T-cell (primary cell): ENCODE measurements around the gene RAB7A. TPM values are rescaled to one million over a fixed set of nuclear protein-coding genes. Genes with fewer than 3 reads are reported as not detected.

Experiments used
- ATAC-seq, 4 experiments: fragments of 200-7000 bp in 3 of 4; fragments of 150-1000 bp in 1 of 4; cut with Tn5 transposase; replicated peaks in 1 of 4; 1 replicate in 3 of 4; 2 replicates in 1 of 4; pipeline ENCODE4 v1.10.0; 2021; ENCODE audit warnings: moderate library complexity in 3 of 4, mild to moderate bottlenecking in 2 of 4, moderate number of reproducible peaks in 1 of 4
- CTCF ChIA-PET, 2 donors: fragments of 300-600 bp; sonication (Branson Sonifier 250); formaldehyde crosslinking; loops; one replicate each; lab custom pipeline; 2022; ENCODE audit warnings: antibody characterized with exemption in 2 of 2; lab: Charles Lee
- POLR2A ChIA-PET, 2 donors: fragments of 300-600 bp; sonication (Branson Sonifier 250); formaldehyde crosslinking; loops; one replicate each; lab custom pipeline; 2022; ENCODE audit warnings: antibody characterized with exemption in 2 of 2; lab: Charles Lee
- DNase-seq, 35 experiments: peaks; one replicate each; pipeline versions ENCODE4 v3.0.0 to v3.0.0-alpha.2; 2013 to 2023
- H3K27ac ChIP-seq: one replicate; pipeline ENCODE4 v1.5.1; 2013; ENCODE audit warnings: low read length
- H3K27me3 ChIP-seq, 2 experiments: replicated peaks in 1 of 2; 1 replicate in 1 of 2; 2 replicates in 1 of 2; pipeline versions ENCODE4 v1.6.1 to v1.7.0; 2013; ENCODE audit warnings: low read length in 1 of 2, mixed read lengths in 1 of 2; ENCODE audit not compliant: control insufficient read depth in 2 of 2, insufficient read depth in 2 of 2; ENCODE audit errors: extremely low read depth in 1 of 2
- H3K36me3 ChIP-seq, 2 donors: 1 replicate in 1 of 2; 2 replicates in 1 of 2; pipeline versions ENCODE4 v1.6.1 to v1.7.0; 2013; ENCODE audit warnings: low read length in 1 of 2; ENCODE audit not compliant: control insufficient read depth in 2 of 2, insufficient read depth in 1 of 2; ENCODE audit errors: extremely low read depth in 1 of 2
- H3K4me1 ChIP-seq, 2 experiments: 1 replicate in 1 of 2; 2 replicates in 1 of 2; pipeline versions ENCODE4 v1.6.1 to v1.7.0; 2013; ENCODE audit warnings: low read length in 2 of 2, mixed read lengths in 1 of 2; ENCODE audit not compliant: insufficient read depth in 2 of 2, control insufficient read depth in 1 of 2; ENCODE audit errors: extremely low read depth in 1 of 2
- H3K4me3 ChIP-seq, 2 donors: 1 replicate in 1 of 2; 2 replicates in 1 of 2; pipeline versions ENCODE4 v1.5.1 to v1.7.0; 2013; ENCODE audit warnings: mild to moderate bottlenecking in 2 of 2, low read length in 1 of 2, moderate library complexity in 1 of 2; ENCODE audit not compliant: control insufficient read depth in 1 of 2; ENCODE audit errors: extremely low read depth in 1 of 2
- H3K9me3 ChIP-seq: 2 replicates; pipeline ENCODE4 v1.7.0; 2013
- H3K27ac Mint-ChIP-seq, 2 donors: one replicate each; pipeline ENCODE4 v1.8.0; 2020 to 2021; ENCODE audit warnings: mild to moderate bottlenecking in 2 of 2, mixed read lengths in 2 of 2
- H3K27me3 Mint-ChIP-seq, 2 donors: one replicate each; pipeline ENCODE4 v1.8.0; 2021 to 2022; ENCODE audit warnings: mixed read lengths in 2 of 2
- H3K36me3 Mint-ChIP-seq: one replicate; pipeline ENCODE4 v1.8.0; 2021; ENCODE audit warnings: mixed read lengths
- H3K4me1 Mint-ChIP-seq, 3 donors: one replicate each; pipeline ENCODE4 v1.8.0; 2020 to 2022; ENCODE audit warnings: mixed read lengths in 3 of 3, mild to moderate bottlenecking in 1 of 3
- H3K4me3 Mint-ChIP-seq, 3 donors: one replicate each; pipeline ENCODE4 v1.8.0; 2020 to 2022; ENCODE audit warnings: mild to moderate bottlenecking in 3 of 3, mixed read lengths in 3 of 3, moderate library complexity in 3 of 3
- H3K9me3 Mint-ChIP-seq, 3 donors: one replicate each; pipeline ENCODE4 v1.8.0; 2020 to 2022; ENCODE audit warnings: mixed read lengths in 3 of 3
- WGBS: methylation state at CpG from one replicate; pipeline ENCODE4 v1.1.5; 2013; ENCODE audit warnings: missing lambda C conversion rate; ENCODE audit not compliant: insufficient coverage; 5-methylcytosine and 5-hydroxymethylcytosine counted together
- total RNA-seq, 35 experiments: library from RNA in 6 of 35; stranded (reverse) in 6 of 35; fragments of 120-200 nt in 1 of 35; gene quantifications; one replicate each; pipeline versions ENCODE4 v1.2.1 to v1.2.4 and lab custom pipeline; 2013 to 2026

The RAB7A gene
- total RNA-seq, 5 donors from 2014 or later (not counting 1 experiment from before 2014, with no cell fraction given), result 130 to 161 (median 140) TPM

DNA sequence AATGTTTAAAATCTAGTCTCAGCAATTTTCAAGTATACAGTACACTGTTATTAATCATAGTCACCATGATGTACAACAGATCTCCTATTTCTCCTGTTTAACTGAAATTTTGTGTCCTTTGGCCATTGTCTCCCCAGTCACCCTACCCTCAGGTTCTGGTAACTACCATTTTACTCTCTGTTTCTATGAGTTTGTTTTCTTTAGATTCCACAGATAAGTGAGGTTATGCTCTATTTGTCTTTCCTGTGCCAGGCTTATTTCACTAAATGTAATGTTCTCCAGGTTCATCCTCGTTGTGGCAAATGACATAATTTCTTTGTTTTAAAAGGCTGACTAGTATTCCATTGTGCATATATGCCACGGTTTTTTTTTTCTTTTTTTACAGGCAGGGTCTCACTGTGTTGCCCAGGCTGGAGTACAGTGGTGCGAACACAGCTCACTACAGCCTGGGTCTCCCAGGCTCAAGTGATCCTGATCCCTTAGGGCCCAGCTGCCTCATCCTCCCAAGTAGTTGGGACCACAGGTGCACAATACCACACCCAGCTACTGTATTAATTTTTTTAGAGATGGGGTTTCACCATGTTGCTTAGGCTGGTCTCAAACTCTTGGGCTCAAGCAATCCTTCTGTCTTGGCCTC lies 50.0 kb downstream of the RAB7A start:
- Histone ChIP-seq H3K27ac (no peak overlapping the region), H3K4me3 (no peak overlapping the region), H3K27me3 (no peaks in the 10 kb centered on the region), H3K36me3 (peaks cover 0 to 4% of the 10 kb centered on the region in 2 donors), H3K4me1 (peaks cover 2 to 16% of the 10 kb centered on the region in 2 experiments), H3K9me3 (no peaks in the 10 kb centered on the region)
- ChIA-PET CTCF (no interaction called here), POLR2A (no interaction called here)
- H3K27ac Mint-ChIP-seq, result peak overlapping the region; percentile 29 to 30
- ATAC-seq, result no peak
- DNase-seq, result no peak
- peaks cover 79 to 83% (median 80%) of the 10 kb centered on the region in 3 donors for H3K4me1 Mint-ChIP-seq
- 83% methylated on average over 1 of the region's 3 CpGs for WGBS
- H3K36me3 Mint-ChIP-seq, result peaks cover 15% of the 10 kb centered on the region
- H3K27me3 Mint-ChIP-seq, result no peaks in the 10 kb centered on the region
- H3K4me3 Mint-ChIP-seq, result no peak overlapping the region
- no peaks in the 10 kb centered on the region for H3K9me3 Mint-ChIP-seq

DNA sequence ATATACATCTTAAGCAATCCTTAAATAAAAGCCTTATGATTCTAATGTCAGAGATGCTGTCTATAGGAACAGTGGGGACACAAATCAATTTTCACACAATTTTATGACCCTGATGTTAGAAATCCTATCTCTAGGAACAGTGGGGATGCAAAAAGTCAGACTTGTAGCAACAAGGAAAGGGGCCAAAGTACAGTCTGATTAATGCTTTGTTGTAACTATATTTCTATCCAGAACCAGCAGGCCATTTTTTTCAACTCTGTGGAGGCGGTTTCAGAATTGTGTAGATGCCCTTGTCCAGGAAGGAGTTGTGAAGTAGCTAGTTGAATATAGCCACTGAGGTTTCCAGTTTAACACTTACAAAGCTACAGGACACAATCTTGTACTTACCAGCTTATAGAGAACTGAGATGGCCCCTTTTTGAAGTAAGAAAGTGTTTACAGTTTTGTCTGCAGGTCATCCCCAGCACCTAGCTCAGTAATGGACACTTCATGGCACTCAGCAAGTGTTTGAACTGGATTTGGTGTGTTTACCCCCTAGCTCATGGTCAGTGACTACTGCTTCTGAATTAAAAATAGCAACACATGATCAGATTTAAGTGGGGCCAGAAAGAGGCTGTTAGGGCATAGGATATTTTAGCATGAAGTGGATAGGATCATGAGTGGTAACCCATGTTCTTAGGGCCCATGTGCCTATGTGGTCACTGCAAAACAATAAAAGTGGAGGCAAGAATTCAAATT lies 54.3 kb downstream of the RAB7A start:
- no peak overlapping the region for H3K27ac ChIP-seq
- CTCF ChIA-PET, result interaction anchor here (0.5 to 1.4 kb wide), 5 partner anchors 64 to 497 kb away, joined by 3 to 5 read pairs (median 4); no protein-coding TSS in a partner anchor

DNA sequence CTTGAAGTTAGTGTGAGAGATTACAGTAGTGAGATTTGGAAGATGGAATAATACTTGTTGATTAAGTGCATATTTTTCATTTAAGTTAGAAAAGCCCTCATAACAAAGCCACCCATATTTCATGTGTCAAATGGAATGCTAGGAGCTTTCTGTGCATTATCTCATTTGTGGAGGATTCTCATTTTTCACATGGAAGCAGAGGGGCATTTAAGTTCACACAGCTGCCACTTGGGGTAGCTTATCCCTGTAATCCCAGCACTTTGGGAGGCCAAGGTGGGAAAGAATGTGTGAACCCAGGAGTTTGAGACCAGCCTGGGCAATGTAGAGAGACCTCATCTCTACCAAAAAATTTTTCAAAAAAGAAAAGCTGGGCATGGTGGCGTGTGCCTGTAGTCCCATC lies 55.2 kb downstream of the RAB7A start:
- H3K9me3 Mint-ChIP-seq, result no peaks in the 10 kb centered on the region
- H3K4me3 Mint-ChIP-seq, result no peak overlapping the region
- no peak overlapping the region for H3K4me3 ChIP-seq
- peaks cover 70 to 93% (median 86%) of the 10 kb centered on the region in 3 donors for H3K4me1 Mint-ChIP-seq
- no peak overlapping the region for H3K27ac ChIP-seq
- H3K27ac Mint-ChIP-seq, result peak overlapping the region; percentile 15 to 84
- no peak for ATAC-seq
- no peak for DNase-seq
- peaks cover 3% of the 10 kb centered on the region for H3K36me3 Mint-ChIP-seq
- no peaks in the 10 kb centered on the region for H3K27me3 ChIP-seq
- ChIA-PET POLR2A (no interaction called here), CTCF (interaction anchor here (0.7 to 1.4 kb wide), 3 partner anchors 22 to 77 kb away, joined by 3 to 4 read pairs (median 3); no protein-coding TSS in a partner anchor)
- WGBS, result 100% methylated on average over 1 of the region's 1 CpG
- no peaks in the 10 kb centered on the region for H3K27me3 Mint-ChIP-seq
- peaks cover 0 to 3% of the 10 kb centered on the region in 2 donors for H3K36me3 ChIP-seq
- peaks cover 6 to 39% of the 10 kb centered on the region in 2 experiments for H3K4me1 ChIP-seq
- no peaks in the 10 kb centered on the region for H3K9me3 ChIP-seq

More for the DNA sequence above, 54.3 kb downstream of the RAB7A start:
- DNase-seq, result no peak
- no peaks in the 10 kb centered on the region for H3K27me3 Mint-ChIP-seq
- peaks cover 0 to 4% of the 10 kb centered on the region in 2 donors for H3K36me3 ChIP-seq
- POLR2A ChIA-PET, result no interaction called here
- peaks cover 72 to 92% (median 88%) of the 10 kb centered on the region in 3 donors for H3K4me1 Mint-ChIP-seq
- H3K4me3 ChIP-seq, result no peak overlapping the region
- no peak for ATAC-seq
- no peak overlapping the region for H3K4me3 Mint-ChIP-seq
- H3K36me3 Mint-ChIP-seq, result peaks cover 3% of the 10 kb centered on the region
- H3K27me3 ChIP-seq, result no peaks in the 10 kb centered on the region
- no CpG with 5 or more reads among the region's 1 CpG for WGBS
- peak overlapping the region; percentile 58 to 84 for H3K27ac Mint-ChIP-seq
- H3K9me3 Mint-ChIP-seq, result no peaks in the 10 kb centered on the region
- H3K9me3 ChIP-seq, result no peaks in the 10 kb centered on the region
- peaks cover 6 to 34% of the 10 kb centered on the region in 2 experiments for H3K4me1 ChIP-seq

DNA sequence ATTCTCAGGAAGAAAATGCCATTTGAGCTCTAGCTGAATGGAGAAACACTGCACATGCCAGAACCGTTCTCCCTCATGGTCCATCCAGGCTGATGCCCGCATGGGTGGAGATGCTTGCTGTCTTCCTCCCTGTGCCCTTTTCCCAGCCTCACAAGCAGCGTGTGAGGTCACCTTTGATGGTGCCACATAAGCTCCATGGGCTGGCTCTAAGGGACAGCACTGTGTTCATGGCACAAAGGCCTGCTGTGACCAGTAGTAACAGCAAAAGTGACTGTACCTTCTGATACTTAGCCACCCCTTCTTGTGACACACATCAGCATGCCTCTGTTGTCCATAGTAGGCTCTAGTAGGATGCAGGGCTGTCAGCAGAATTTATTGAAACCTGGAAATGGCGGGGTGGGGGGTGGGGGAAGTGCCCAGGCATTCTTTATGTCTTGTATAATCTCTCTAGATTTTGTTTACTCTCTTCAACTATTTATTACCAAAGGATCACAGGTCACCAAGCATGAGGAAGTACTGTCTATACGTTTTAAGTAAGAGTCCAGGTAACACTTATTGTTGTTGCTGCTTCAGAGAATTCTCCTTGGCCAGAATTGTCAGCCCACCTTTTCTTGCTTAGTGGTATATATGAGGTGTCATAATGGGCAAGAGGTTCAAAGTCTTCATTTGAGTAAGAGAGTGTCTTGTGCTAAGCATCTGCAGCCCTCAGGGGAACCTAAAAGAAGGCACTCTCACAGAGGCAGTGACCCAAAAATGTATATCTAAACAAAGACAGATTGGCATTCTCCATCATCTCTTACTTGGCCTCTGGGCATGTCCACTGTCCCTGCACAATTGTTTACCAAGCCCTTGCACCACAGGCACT lies 56.5 kb downstream of the RAB7A start:
- POLR2A ChIA-PET, result no interaction called here
- H3K36me3 ChIP-seq, result no peaks in the 10 kb centered on the region
- DNase-seq, result no peak

DNA sequence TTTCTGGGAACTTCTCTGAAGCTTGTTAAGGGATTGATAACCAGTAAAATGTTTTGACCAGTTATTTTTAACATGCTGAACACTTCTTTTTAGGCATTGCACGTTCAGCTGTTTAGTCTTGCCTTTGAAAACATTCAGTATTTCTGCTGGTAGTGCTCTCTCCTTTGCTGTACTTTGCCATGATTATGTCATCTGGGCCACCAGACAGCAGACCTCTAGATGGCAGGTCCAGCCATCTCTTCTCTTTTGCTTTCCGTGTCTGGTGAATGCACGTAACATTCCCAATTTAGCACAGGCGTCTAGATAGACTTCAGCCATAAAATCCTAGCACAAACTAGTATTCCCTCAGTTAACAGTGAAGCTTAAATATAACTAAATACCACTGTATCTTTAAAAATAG lies 57.8 kb downstream of the RAB7A start:
- peaks cover 75 to 96% (median 86%) of the 10 kb centered on the region in 3 donors for H3K4me1 Mint-ChIP-seq
- H3K9me3 Mint-ChIP-seq, result no peaks in the 10 kb centered on the region
- ChIA-PET CTCF (interaction anchor here (0.8 to 1.0 kb wide), 3 partner anchors 11 to 62 kb away, joined by 3 to 5 read pairs (median 3); no protein-coding TSS in a partner anchor), POLR2A (no interaction called here)
- no peaks in the 10 kb centered on the region for H3K36me3 Mint-ChIP-seq
- WGBS, result 100% methylated on average over 1 of the region's 4 CpGs
- H3K9me3 ChIP-seq, result no peaks in the 10 kb centered on the region
- H3K27me3 Mint-ChIP-seq, result no peaks in the 10 kb centered on the region
- H3K27ac Mint-ChIP-seq, result peak overlapping the region; percentile 98 to 99
- ATAC-seq, result no peak
- H3K4me1 ChIP-seq, result peaks cover 25 to 57% of the 10 kb centered on the region in 2 experiments
- no peak overlapping the region for H3K4me3 Mint-ChIP-seq
- H3K36me3 ChIP-seq, result no peaks in the 10 kb centered on the region
- no peak for DNase-seq
- no peaks in the 10 kb centered on the region for H3K27me3 ChIP-seq
- H3K27ac ChIP-seq, result no peak overlapping the region
- no peak overlapping the region for H3K4me3 ChIP-seq

More for the DNA sequence above, 56.5 kb downstream of the RAB7A start:
- Mint-ChIP-seq H3K9me3 (no peaks in the 10 kb centered on the region), H3K4me1 (peaks cover 75 to 96% (median 86%) of the 10 kb centered on the region in 3 donors), H3K27me3 (no peaks in the 10 kb centered on the region), H3K36me3 (no peaks in the 10 kb centered on the region), H3K27ac (peak overlapping the region; percentile 53 to 81), H3K4me3 (no peak overlapping the region)
- no peak for ATAC-seq
- Histone ChIP-seq H3K4me3 (no peak overlapping the region), H3K27me3 (no peaks in the 10 kb centered on the region), H3K27ac (no peak overlapping the region), H3K4me1 (peaks cover 14 to 46% of the 10 kb centered on the region in 2 experiments), H3K9me3 (no peaks in the 10 kb centered on the region)
- CTCF ChIA-PET, result no interaction called here
- WGBS, result 96% methylated on average over 3 of the region's 5 CpGs

DNA sequence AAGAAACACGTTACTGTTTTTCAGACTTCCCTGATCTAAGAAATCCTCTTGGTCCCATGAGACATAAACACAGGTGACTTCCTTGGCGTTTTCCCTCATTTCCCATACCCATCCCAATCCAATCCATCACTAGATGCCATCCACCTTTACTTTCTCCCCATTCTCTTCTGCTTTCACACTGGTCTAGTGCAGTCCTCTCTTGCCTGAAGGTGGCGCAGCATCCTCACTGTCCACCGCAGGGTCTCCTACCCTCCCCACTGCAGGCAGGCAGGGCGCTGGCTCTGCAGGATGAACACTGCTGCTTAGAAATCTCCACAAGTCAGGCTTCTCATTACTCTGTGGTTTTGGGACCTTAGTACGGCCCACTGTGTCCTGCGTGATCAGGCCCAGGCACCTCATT lies 58.2 kb downstream of the RAB7A start:
- H3K36me3 Mint-ChIP-seq, result no peaks in the 10 kb centered on the region
- H3K4me3 Mint-ChIP-seq, result peak overlapping the region in 1 of 3 donors; percentile 13
- 74% methylated on average over 6 of the region's 7 CpGs for WGBS
- peak; percentile 34 to 75 (median 62) for DNase-seq
- ATAC-seq, result peak; percentile 58 to 75 (median 62)
- Histone ChIP-seq H3K27ac (no peak overlapping the region), H3K9me3 (no peaks in the 10 kb centered on the region), H3K4me3 (no peak overlapping the region), H3K4me1 (peaks cover 28 to 58% of the 10 kb centered on the region in 2 experiments), H3K36me3 (no peaks in the 10 kb centered on the region), H3K27me3 (no peaks in the 10 kb centered on the region)
- POLR2A ChIA-PET, result no interaction called here
- no peaks in the 10 kb centered on the region for H3K27me3 Mint-ChIP-seq
- CTCF ChIA-PET, result interaction anchor here (0.8 to 1.6 kb wide), 3 partner anchors 10 to 62 kb away, joined by 3 to 5 read pairs (median 3); no protein-coding TSS in a partner anchor
- peak overlapping the region; percentile 98 to 99 for H3K27ac Mint-ChIP-seq
- H3K4me1 Mint-ChIP-seq, result peaks cover 75 to 96% (median 86%) of the 10 kb centered on the region in 3 donors
- no peaks in the 10 kb centered on the region for H3K9me3 Mint-ChIP-seq
